MM.1S (cell line): ENCODE measurements around the gene TMEM270.

Source experiments
- DNase-seq: peaks from one replicate; pipeline ENCODE4 v3.0.0-alpha.2; 2015
- H2AFZ ChIP-seq: fragments of 300-600 bp; sonication (generic); 2 replicates; pipeline ENCODE4 v1.6.0; 2016; ENCODE audit warnings: antibody characterized with exemption, low read length
- H3F3A ChIP-seq: fragments of 300-600 bp; sonication (generic); 2 replicates; pipeline ENCODE4 v1.6.1; 2016; ENCODE audit warnings: mild to moderate bottlenecking, antibody characterized with exemption, low read length, moderate library complexity, mixed read lengths; ENCODE audit not compliant: insufficient read depth
- H3K27ac ChIP-seq: fragments of 300-600 bp; sonication (generic); 2 replicates; pipeline ENCODE4 v1.5.1; 2016; ENCODE audit warnings: mild to moderate bottlenecking, low read length
- H3K27me3 ChIP-seq: fragments of 300-600 bp; sonication (generic); replicated peaks from 2 replicates; pipeline ENCODE4 v1.6.0; 2016; ENCODE audit warnings: low read length; ENCODE audit not compliant: insufficient read depth
- H3K36me3 ChIP-seq: fragments of 300-600 bp; sonication (generic); replicated peaks from 2 replicates; pipeline ENCODE4 v1.6.1; 2016; ENCODE audit warnings: mild to moderate bottlenecking, low read length, mixed read lengths; ENCODE audit not compliant: insufficient read depth
- H3K4me1 ChIP-seq: fragments of 300-600 bp; sonication (generic); 2 replicates; pipeline ENCODE4 v1.6.1; 2016; ENCODE audit warnings: low read length, mixed read lengths
- H3K4me2 ChIP-seq: fragments of 300-600 bp; sonication (generic); 2 replicates; pipeline ENCODE4 v1.6.0; 2016; ENCODE audit warnings: low read depth, low read length
- H3K4me3 ChIP-seq: fragments of 300-600 bp; sonication (generic); 2 replicates; pipeline ENCODE4 v1.5.1; 2016; ENCODE audit warnings: low read length, mixed read lengths
- H3K79me2 ChIP-seq: fragments of 300-600 bp; sonication (generic); 2 replicates; pipeline ENCODE4 v1.6.1; 2016; ENCODE audit warnings: mixed run types, low read length, mixed read lengths
- H3K9ac ChIP-seq: fragments of 300-600 bp; sonication (generic); 2 replicates; pipeline ENCODE4 v1.6.1; 2016; ENCODE audit warnings: low read length, mixed read lengths
- H3K9me2 ChIP-seq: fragments of 300-600 bp; sonication (generic); replicated peaks from 2 replicates; pipeline ENCODE4 v1.6.1; 2016; ENCODE audit warnings: mild to moderate bottlenecking, low read length, mixed read lengths; ENCODE audit not compliant: insufficient read depth
- H3K9me3 ChIP-seq: fragments of 300-600 bp; sonication (generic); replicated peaks from 2 replicates; pipeline ENCODE4 v1.6.1; 2016; ENCODE audit warnings: mild to moderate bottlenecking, low read length, mixed read lengths; ENCODE audit not compliant: insufficient read depth
- H4K20me1 ChIP-seq: fragments of 300-600 bp; sonication (generic); 2 replicates; pipeline ENCODE4 v1.6.1; 2016; ENCODE audit warnings: mild to moderate bottlenecking, low read length, moderate library complexity, mixed read lengths; ENCODE audit not compliant: insufficient read depth
- EZH2 ChIP-seq: fragments of 300-600 bp; sonication (generic); optimal IDR thresholded peaks from 2 replicates; pipeline ENCODE3; 2017; ENCODE audit warnings: low read depth, mild to moderate bottlenecking, antibody characterized with exemption, low read length, mixed read lengths
- EZH2phosphoT487 ChIP-seq: fragments of 300-600 bp; sonication (generic); IDR thresholded peaks from 2 replicates; pipeline ENCODE4 v1.6.1; 2018; ENCODE audit warnings: antibody characterized with exemption, low read length
- TF ChIP-seq, protein P1 (sequence below): fragments of 300-600 bp; sonication (generic); IDR thresholded peaks from 2 replicates; pipeline ENCODE4 v1.5.1; 2016; ENCODE audit warnings: antibody characterized with exemption, low read length, mixed read lengths

TMEM270 gene

DNA sequence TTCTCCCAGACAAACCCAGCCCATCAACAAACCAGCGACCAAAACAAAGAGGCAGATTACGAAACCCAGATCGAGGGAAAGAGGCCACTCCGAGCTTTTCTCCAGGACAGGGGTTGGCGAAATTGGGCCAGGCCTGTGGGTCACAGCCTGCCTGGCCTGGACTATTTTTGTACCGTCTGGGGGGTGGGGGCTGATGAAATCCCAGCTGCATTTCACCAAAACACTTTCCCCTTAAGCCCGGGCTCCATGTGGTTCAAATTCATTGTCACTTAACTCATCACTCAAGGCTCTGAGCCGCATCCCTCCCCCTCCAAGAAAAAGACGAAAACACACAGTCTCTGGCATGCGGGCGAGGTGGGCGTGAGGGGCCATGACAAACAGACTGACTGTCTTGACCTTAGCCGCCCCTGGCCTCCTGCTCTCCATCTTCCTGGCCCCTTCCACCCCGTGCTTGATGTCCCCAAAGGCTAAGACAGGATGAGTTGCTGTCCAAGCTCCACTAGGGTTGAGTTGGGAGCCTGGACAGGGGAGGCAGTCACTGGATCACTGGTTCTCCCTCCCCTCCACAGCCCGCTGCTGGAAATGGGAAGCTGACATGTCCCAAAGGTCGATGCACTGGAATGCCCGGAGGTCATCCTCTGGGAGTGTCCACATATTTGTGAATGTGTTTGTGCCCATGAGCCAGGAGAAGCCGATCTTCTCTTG, 19.2 kb downstream of the TMEM270 start:
- Histone ChIP-seq H2AFZ (no peak overlapping the region), H3K4me1 (no peaks in the 10 kb centered on the region), H3K9me2 (no peaks in the 10 kb centered on the region), H3K79me2 (no peaks in the 10 kb centered on the region), H3K4me2 (no peak overlapping the region), H3K27ac (no peak overlapping the region), H3K9me3 (no peaks in the 10 kb centered on the region), H3K4me3 (no peak overlapping the region), H3K9ac (no peak overlapping the region), H3F3A (no peaks in the 10 kb centered on the region), H4K20me1 (no peaks in the 10 kb centered on the region), H3K27me3 (peaks cover 55% of the 10 kb centered on the region), H3K36me3 (no peaks in the 10 kb centered on the region)
- TF ChIP-seq EZH2phosphoT487 = no peak
- TF ChIP-seq, protein P1, sequence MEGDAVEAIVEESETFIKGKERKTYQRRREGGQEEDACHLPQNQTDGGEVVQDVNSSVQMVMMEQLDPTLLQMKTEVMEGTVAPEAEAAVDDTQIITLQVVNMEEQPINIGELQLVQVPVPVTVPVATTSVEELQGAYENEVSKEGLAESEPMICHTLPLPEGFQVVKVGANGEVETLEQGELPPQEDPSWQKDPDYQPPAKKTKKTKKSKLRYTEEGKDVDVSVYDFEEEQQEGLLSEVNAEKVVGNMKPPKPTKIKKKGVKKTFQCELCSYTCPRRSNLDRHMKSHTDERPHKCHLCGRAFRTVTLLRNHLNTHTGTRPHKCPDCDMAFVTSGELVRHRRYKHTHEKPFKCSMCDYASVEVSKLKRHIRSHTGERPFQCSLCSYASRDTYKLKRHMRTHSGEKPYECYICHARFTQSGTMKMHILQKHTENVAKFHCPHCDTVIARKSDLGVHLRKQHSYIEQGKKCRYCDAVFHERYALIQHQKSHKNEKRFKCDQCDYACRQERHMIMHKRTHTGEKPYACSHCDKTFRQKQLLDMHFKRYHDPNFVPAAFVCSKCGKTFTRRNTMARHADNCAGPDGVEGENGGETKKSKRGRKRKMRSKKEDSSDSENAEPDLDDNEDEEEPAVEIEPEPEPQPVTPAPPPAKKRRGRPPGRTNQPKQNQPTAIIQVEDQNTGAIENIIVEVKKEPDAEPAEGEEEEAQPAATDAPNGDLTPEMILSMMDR = no peak
- TF ChIP-seq EZH2 = no peak
- DNase-seq = no peak

- no peaks in the 10 kb centered on the region for H3K79me2 ChIP-seq
- no peak overlapping the region for H3K9ac ChIP-seq
- no peak overlapping the region for H3K4me2 ChIP-seq
- no peak overlapping the region for H3K27ac ChIP-seq
- H3K4me1 ChIP-seq = no peaks in the 10 kb centered on the region
- no peaks in the 10 kb centered on the region for H3K9me3 ChIP-seq
- no peak overlapping the region for H3K4me3 ChIP-seq
- H3K27me3 ChIP-seq = peaks cover 55% of the 10 kb centered on the region
- H2AFZ ChIP-seq = no peak overlapping the region
- H3F3A ChIP-seq = no peaks in the 10 kb centered on the region
- H3K36me3 ChIP-seq = no peaks in the 10 kb centered on the region
- no peaks in the 10 kb centered on the region for H3K9me2 ChIP-seq
- H4K20me1 ChIP-seq = no peaks in the 10 kb centered on the region
- TF ChIP-seq, protein P1 = no peak
- no peak for TF ChIP-seq EZH2
- TF ChIP-seq EZH2phosphoT487 = no peak
- DNase-seq = no peak
Measured at GRCh38 chr7:73880755-73881328, 19.9 kb downstream of the TMEM270 start.

GRCh38 chr7:73881352-73882046, 20.5 kb downstream of the TMEM270 start:
- DNase-seq = no peak
- H3K27ac ChIP-seq = no peak overlapping the region
- no peaks in the 10 kb centered on the region for H4K20me1 ChIP-seq
- no peaks in the 10 kb centered on the region for H3K9me3 ChIP-seq
- TF ChIP-seq, protein P1 = no peak
- TF ChIP-seq EZH2 (no peak), EZH2phosphoT487 (no peak)
- H3K4me2 ChIP-seq = no peak overlapping the region
- H3K79me2 ChIP-seq = no peaks in the 10 kb centered on the region
- H3K4me1 ChIP-seq = no peaks in the 10 kb centered on the region
- no peaks in the 10 kb centered on the region for H3K9me2 ChIP-seq
- no peaks in the 10 kb centered on the region for H3K36me3 ChIP-seq
- H3K9ac ChIP-seq = no peak overlapping the region
- peaks cover 55% of the 10 kb centered on the region for H3K27me3 ChIP-seq
- H3K4me3 ChIP-seq = no peak overlapping the region
- H3F3A ChIP-seq = no peaks in the 10 kb centered on the region
- H2AFZ ChIP-seq = no peak overlapping the region
